ENCODE data around the gene ERRFI1.

The ERRFI1 gene

GRCh38 chr1:8004113-8004802, 21.9 kb downstream of the ERRFI1 start:
- DNase-seq: no peak
- Histone ChIP-seq H2AFZ (ENCODE audit: low read depth, low read length) (no peak overlapping the region), H3K4me1 (ENCODE audit: insufficient read depth, low read length) (no peaks in the 10 kb centered on the region), H3K36me3 (ENCODE audit: insufficient read depth, low read length) (no peaks in the 10 kb centered on the region), H3K27me3 (ENCODE audit: insufficient read depth, low read length, poor library complexity) (no peaks in the 10 kb centered on the region), H3K9me3 (ENCODE audit: insufficient read depth, low read length, severe bottlenecking) (no peaks in the 10 kb centered on the region), H3K79me2 (ENCODE audit: insufficient read depth, low read length) (no peaks in the 10 kb centered on the region), H3K4me2 (ENCODE audit: insufficient read depth, low read length) (no peak overlapping the region), H3K27ac (ENCODE audit: low read length) (no peak overlapping the region), H3K4me3 (ENCODE audit: low read depth in 1 of 2, low read length in 2 of 2) (no peak overlapping the region), H4K20me1 (ENCODE audit: insufficient read depth, low read length) (no peaks in the 10 kb centered on the region), H3K9ac (ENCODE audit: low read depth, low read length) (no peak overlapping the region)
- no peak for ATAC-seq (ENCODE audit: insufficient read depth, low read depth)
- TF ChIP-seq CTCF (IDR thresholded peaks at IDR 0.05; ENCODE audit: borderline replicate concordance, extremely low read depth, low read length, poor library complexity, severe bottlenecking): no peak
- no peak for TF ChIP-seq EZH2 (IDR thresholded peaks at IDR 0.05; ENCODE audit: borderline replicate concordance, low read depth, low read length, severe bottlenecking)

GRCh38 chr1:8003438-8004112, 22.5 kb downstream of the ERRFI1 start:
- Histone ChIP-seq H3K9ac (ENCODE audit: low read depth, low read length) (no peak overlapping the region), H3K36me3 (ENCODE audit: insufficient read depth, low read length) (no peaks in the 10 kb centered on the region), H4K20me1 (ENCODE audit: insufficient read depth, low read length) (no peaks in the 10 kb centered on the region), H3K79me2 (ENCODE audit: insufficient read depth, low read length) (no peaks in the 10 kb centered on the region), H3K4me3 (ENCODE audit: low read depth in 1 of 2, low read length in 2 of 2) (no peak overlapping the region), H3K27me3 (ENCODE audit: insufficient read depth, low read length, poor library complexity) (no peaks in the 10 kb centered on the region), H3K4me1 (ENCODE audit: insufficient read depth, low read length) (no peaks in the 10 kb centered on the region), H3K9me3 (ENCODE audit: insufficient read depth, low read length, severe bottlenecking) (no peaks in the 10 kb centered on the region), H3K27ac (ENCODE audit: low read length) (no peak overlapping the region), H2AFZ (ENCODE audit: low read depth, low read length) (no peak overlapping the region), H3K4me2 (ENCODE audit: insufficient read depth, low read length) (no peak overlapping the region)
- ATAC-seq (ENCODE audit: insufficient read depth, low read depth): no peak
- TF ChIP-seq EZH2 (IDR thresholded peaks at IDR 0.05; ENCODE audit: borderline replicate concordance, low read depth, low read length, severe bottlenecking) (no peak), CTCF (IDR thresholded peaks at IDR 0.05; ENCODE audit: borderline replicate concordance, extremely low read depth, low read length, poor library complexity, severe bottlenecking) (no peak)
- DNase-seq: no peak

- no peak overlapping the region for H3K27ac ChIP-seq (ENCODE audit: low read length)
- no peak for TF ChIP-seq CTCF (IDR thresholded peaks at IDR 0.05; ENCODE audit: borderline replicate concordance, extremely low read depth, low read length, poor library complexity, severe bottlenecking)
- TF ChIP-seq EZH2 (IDR thresholded peaks at IDR 0.05; ENCODE audit: borderline replicate concordance, low read depth, low read length, severe bottlenecking): no peak
- no peak for DNase-seq
Observed at GRCh38 chr1:8002921-8003320, 23.2 kb downstream of the ERRFI1 start.

More at GRCh38 chr1:8002921-8003320, 23.2 kb downstream of the ERRFI1 start:
- H3K27me3 ChIP-seq (ENCODE audit: insufficient read depth, low read length, poor library complexity): no peaks in the 10 kb centered on the region
- ATAC-seq (ENCODE audit: insufficient read depth, low read depth): no peak
- no peak overlapping the region for H2AFZ ChIP-seq (ENCODE audit: low read depth, low read length)
- no peak overlapping the region for H3K4me3 ChIP-seq (ENCODE audit: low read depth in 1 of 2, low read length in 2 of 2)
- H3K9ac ChIP-seq (ENCODE audit: low read depth, low read length): no peak overlapping the region
- no peaks in the 10 kb centered on the region for H3K79me2 ChIP-seq (ENCODE audit: insufficient read depth, low read length)
- H3K4me1 ChIP-seq (ENCODE audit: insufficient read depth, low read length): no peaks in the 10 kb centered on the region
- H3K9me3 ChIP-seq (ENCODE audit: insufficient read depth, low read length, severe bottlenecking): no peaks in the 10 kb centered on the region
- no peaks in the 10 kb centered on the region for H3K36me3 ChIP-seq (ENCODE audit: insufficient read depth, low read length)
- no peaks in the 10 kb centered on the region for H4K20me1 ChIP-seq (ENCODE audit: insufficient read depth, low read length)
- H3K4me2 ChIP-seq (ENCODE audit: insufficient read depth, low read length): no peak overlapping the region

Data from DND-41 (cell line).